Inflammatory macrophage treated with lipopolysaccharide for 1 hour (primary cell): Measurements from ENCODE around the gene NBPF12.
"Not testable (repeated sequence)": the region's sequence is repeated elsewhere in the genome, so short reads cannot be mapped to it uniquely, and the experiment has no call there.

Experiments used
- DNase-seq, 2 donors: peaks; one replicate each; pipeline ENCODE4 v3.0.0-alpha.2; 2020 to 2022

The NBPF12 gene

DNA sequence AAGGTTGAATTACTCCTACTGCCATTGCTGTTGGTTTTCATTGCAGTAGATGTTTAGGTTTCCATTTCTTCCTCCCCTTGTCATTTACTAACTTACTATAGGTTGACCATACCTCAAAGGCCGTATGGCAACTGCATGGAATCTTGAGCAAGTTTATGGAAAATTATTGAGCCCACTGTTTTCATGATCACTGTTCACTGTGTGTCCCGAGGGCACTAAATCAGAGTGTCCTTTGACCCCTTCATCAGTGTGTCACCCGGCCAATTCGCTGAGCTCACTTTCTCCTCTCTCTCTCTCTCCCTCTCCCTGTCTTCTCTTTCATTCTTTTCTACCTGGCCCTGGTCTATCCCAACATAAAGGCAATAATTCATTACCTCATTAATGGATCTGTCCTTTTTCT, 47.7 kb downstream of the NBPF12 start:
- not testable (repeated sequence) for DNase-seq

DNA sequence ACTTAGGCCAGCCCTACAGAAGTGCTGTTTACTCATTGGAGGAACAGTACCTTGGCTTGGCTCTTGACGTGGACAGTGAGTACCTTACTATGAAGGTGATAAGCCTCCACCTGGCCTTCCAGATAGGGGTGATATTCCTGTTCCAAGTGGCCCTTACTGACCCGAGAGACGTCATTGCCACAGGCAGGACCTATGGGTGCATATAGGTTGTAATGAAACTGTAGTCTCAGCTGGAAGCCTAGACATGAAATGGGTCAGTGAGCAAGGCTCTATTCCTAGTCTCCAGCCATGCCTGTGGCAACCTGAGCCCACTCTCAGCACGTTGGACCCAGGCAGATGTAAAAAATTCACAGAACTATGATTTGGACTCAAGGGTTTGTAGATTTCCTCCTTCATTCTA, 48.3 kb downstream of the NBPF12 start:
- not testable (repeated sequence) for DNase-seq

DNA sequence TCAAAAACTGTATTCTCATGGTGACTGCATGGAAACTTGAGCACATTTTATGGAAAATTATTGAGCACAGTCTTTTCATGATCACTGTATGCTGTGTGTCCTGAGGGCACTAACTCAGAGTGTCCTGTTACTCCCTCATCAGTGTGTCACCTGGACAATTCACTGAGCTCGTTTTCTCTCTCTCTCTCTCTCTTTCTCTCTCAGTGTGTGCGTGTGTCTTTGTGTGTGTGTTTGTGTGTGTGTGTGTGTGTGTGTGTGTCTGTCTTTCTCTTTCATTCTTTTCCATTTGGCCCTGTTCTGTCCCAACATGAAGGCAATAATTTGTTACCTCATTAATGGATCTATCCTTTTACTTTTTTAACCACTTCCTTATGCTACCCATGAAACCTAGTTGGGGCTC, 49.4 kb downstream of the NBPF12 start:
- not testable (repeated sequence) for DNase-seq

DNA sequence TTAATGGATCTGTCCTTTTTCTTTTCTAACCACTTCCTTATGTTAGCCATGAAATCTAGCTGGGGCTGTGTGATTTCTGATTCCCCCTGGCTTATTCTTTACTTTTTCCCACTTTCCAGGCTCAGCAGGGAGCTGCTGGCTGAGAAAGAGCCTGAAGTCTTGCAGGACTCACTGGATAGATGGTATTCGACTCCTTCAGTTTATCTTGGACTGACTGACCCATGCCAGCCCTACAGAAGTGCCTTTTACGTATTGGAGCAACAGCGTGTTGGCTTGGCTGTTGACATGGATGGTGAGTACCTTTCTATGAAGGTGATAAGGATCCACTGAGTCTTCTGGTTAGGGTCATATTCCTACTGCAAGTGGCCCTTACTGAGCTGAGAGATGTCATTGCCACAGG, 51.3 kb downstream of the NBPF12 start:
- not testable (repeated sequence) for DNase-seq

DNA sequence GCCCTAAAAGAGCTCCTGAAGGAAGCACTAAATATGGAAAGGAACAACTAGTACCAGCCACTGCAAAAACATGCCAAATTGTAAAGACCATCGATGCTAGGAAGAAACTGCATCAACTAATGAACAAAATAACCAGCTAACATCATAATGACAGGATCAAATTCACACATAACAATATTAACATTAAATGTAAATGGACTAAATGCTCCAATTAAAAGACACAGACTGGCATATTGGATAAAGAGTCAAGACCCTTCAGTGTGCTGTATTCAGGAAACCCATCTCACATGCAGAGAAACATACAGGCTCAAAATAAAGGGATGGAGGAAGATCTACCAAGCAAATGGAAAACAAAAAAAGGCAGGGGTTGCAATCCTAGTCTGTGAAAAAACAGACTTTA, 70.4 kb downstream of the NBPF12 start:
- not testable (repeated sequence) for DNase-seq

DNA sequence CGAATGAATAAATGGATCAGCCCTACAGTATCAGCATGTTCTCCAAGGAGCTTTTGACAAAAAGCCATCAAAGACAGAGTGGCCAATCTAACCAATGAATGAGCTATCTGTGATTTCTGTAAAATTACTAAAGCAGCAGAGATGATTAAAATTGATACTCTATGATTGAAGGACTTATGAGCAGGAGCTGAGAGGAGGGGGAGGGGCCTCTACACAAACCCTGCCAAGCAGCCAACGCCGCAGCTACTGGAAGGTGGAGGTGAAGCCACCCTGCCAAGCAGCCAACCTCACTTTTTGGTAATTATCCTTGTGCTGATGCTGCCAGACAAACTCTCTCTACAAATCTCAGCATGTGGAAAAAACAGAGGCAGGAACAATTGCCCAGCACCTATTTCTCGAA, 88.9 kb downstream of the NBPF12 start:
- not testable (repeated sequence) for DNase-seq

DNA sequence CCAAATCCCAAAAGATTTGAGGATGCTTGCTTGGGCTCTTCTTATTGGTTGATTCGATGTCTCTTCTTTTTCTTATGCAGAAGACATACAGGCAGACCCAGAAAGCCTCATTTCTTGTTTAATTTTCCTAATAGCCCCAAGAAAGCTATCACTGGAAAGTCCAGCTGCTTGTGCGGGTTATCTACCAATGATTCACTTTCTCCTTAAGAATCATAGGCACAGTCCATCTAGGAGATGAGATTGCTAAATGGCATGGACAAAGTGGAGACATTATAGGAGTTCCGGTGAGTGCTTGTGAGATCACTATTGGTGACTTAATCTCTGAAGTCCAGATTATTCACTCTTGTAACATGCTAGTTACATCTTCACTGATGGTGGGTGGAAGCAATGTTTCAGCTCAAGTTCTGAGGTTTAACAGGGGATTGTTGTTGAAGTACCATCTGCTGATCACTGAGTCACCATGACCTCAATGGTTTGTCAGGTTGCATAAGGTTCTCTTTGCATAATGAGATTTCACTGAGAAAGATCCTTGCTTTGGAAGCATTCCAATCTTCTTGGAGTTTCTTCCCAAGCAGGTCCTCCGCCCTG, 92.0 kb downstream of the NBPF12 start:
- peak; percentile 44 to 86 for DNase-seq

DNA sequence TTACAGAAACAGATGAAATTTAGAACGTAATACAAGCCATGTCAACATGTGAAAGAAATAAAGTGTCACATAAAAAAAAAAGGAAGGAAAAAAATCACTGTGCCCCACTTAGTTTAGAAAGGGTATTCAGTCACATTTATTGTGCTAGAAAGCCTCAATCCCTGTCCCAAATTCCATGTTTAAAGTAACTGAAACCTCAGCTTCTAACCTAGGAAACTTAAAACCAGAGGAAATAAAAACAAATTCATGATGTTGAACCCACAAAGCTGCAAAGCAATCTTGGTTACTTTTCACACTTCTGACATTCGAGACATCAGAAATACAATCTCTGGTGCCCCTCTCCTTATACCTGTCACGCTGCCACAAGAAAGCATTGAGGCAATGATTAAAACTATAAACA, 101.8 kb downstream of the NBPF12 start:
- DNase-seq = no peak

DNA sequence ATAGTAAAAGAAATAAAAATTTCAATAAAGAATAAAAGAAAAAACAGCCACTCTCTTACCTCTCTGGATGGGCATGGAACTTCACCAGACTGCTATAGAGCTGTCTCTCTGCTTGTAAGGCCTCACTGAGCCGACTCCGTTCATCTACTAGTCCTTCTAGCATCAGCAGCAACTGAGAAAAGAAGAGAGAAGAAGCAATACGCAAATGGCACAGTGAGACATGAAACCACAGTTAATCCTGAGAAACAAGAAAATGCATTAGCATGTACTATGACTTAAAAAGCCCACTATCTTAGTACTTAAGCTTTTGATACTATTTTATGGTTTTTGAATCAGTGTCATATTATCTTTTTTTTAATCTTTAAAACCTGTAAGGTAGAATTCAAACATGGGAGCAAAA, 104.8 kb downstream of the NBPF12 start:
- DNase-seq = not testable (repeated sequence)

DNA sequence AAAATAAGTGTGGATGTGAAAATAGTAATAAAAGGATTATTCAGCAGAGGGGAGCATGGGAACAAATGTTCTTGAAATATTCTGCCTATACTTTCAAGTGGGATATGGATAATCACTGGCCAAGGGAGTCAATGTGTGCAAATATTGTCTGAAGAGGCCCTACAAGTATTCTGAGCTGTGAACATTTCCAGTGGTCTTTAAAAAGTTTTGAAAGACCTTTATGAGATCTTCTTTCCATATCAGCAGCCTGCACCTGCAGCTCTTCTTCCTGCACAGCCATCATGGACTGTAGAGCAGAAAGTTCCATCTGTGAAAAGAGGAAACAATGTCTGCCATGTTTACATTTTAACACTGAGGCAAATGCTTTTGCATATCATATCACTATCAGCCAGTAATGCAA, 106.4 kb downstream of the NBPF12 start:
- DNase-seq = not testable (repeated sequence)
